ENCODE results near the gene RGS12.

GRCh38 chr4:3246458-3247398 lies 46.1 kb upstream of the RGS12 start:
- TF ChIP-seq CTCF (IDR thresholded peaks at IDR 0.05; ENCODE audit: low read length) (no peak), EZH2 (IDR thresholded peaks at IDR 0.05; ENCODE audit: borderline replicate concordance, low read length) (no peak)

Data from OCI-LY1 (cell line).